ENCODE data around the gene ACO1. TPM values are rescaled to one million over a fixed set of nuclear protein-coding genes. Genes with fewer than 3 reads are reported as not detected.

The ACO1 gene
- total and polyA plus RNA-seq, 2 donors (not counting 3 experiments of a cell fraction or from before 2014, with no cell fraction given), result 51.6 to 54.1 TPM

DNA sequence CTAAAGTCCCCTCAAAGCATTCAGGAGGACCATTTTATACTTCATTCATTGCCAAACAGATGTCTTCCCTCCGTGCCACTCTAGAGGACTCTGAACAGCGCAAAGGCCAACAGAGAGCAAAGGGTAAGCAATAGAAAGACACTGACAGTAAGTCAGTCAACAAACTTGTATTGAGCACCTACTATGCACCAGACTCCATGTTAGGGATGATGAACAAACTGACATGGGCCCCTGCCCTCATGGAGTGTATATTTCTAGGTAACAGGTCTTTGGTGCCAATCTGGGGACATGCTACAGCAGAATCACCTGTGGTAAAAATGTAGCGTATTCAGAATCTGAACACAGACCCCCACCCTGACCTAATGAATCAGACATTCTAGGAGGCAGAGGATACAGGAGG lies 3.5 kb upstream of the ACO1 start:
- Histone ChIP-seq H3K4me3 (replicated peaks in 1 of 3; ENCODE audit: insufficient read depth in 1 of 3, low read depth in 1 of 3, low read length in 3 of 3) (no peak overlapping the region), H2AFZ (ENCODE audit: low read depth, low read length) (no peak overlapping the region), H3K27ac (ENCODE audit: insufficient read depth, low read depth, low read length) (no peak overlapping the region), H4K20me1 (replicated peaks; ENCODE audit: control insufficient read depth, extremely low read depth, insufficient read depth, low read length) (no peaks in the 10 kb centered on the region), H3K27me3 (ENCODE audit: control insufficient read depth in 2 of 2, insufficient read depth in 2 of 2, low read length in 2 of 2) (peaks cover 0 to 5% of the 10 kb centered on the region in 2 experiments), H3K36me3 (ENCODE audit: control insufficient read depth in 2 of 2, extremely low read depth in 1 of 2, insufficient read depth in 2 of 2, low read length in 2 of 2) (no peaks in the 10 kb centered on the region), H3K4me1 (ENCODE audit: control insufficient read depth, extremely low read depth, insufficient read depth, low read length) (peaks cover 20% of the 10 kb centered on the region), H3K9me3 (replicated peaks; ENCODE audit: control insufficient read depth, insufficient read depth, low read length) (no peaks in the 10 kb centered on the region), H3K9ac (replicated peaks; ENCODE audit: extremely low read depth, insufficient read depth, low read length) (no peak overlapping the region), H3K79me2 (ENCODE audit: control insufficient read depth, insufficient read depth, low read length) (peaks cover 7% of the 10 kb centered on the region), H3K4me2 (ENCODE audit: insufficient read depth, low read length) (no peak overlapping the region), H3K9me1 (replicated peaks; ENCODE audit: control insufficient read depth, extremely low read depth, insufficient read depth, low read length) (no peaks in the 10 kb centered on the region)
- CTCF ChIA-PET, result interaction anchor here (0.7 to 8.7 kb wide), 12 partner anchors 9 to 587 kb away, joined by 3 to 1384 read pairs (median 68); partner anchors contain the start of genes NDUFB6 and RIGI
- FAIRE-seq (no peak), DNase-seq (ENCODE audit: low read depth, low spot score) (no peak)
- no TSS peak for BruUV-seq (replicated peaks)
- no peak for TF ChIP-seq EZH2 (IDR thresholded peaks at IDR 0.05; ENCODE audit: borderline replicate concordance, low read depth, low read length, severe bottlenecking)
- no peak for TF ChIP-seq JUN (IDR thresholded peaks at IDR 0.05; ENCODE audit: borderline replicate concordance, insufficient read depth, insufficient read length, low read depth)
- TF ChIP-seq POLR2A (IDR thresholded peaks at IDR 0.05; ENCODE audit: low read depth, low read length), result no peak
- no peak for TF ChIP-seq FOS (IDR thresholded peaks at IDR 0.05; ENCODE audit: borderline replicate concordance, insufficient read depth, low read length)
- no peak for TF ChIP-seq GATA2 (IDR thresholded peaks at IDR 0.05; ENCODE audit: insufficient read depth, insufficient read length, low read depth, low read length)
- TF ChIP-seq, protein P1, sequence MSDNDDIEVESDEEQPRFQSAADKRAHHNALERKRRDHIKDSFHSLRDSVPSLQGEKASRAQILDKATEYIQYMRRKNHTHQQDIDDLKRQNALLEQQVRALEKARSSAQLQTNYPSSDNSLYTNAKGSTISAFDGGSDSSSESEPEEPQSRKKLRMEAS (IDR thresholded peaks at IDR 0.05; ENCODE audit: insufficient read depth, insufficient read length), result no peak
- no peak for TF ChIP-seq POLR2AphosphoS5 (IDR thresholded peaks at IDR 0.05; ENCODE audit: insufficient read depth, low read depth, low read length)
- TF ChIP-seq, protein P2, sequence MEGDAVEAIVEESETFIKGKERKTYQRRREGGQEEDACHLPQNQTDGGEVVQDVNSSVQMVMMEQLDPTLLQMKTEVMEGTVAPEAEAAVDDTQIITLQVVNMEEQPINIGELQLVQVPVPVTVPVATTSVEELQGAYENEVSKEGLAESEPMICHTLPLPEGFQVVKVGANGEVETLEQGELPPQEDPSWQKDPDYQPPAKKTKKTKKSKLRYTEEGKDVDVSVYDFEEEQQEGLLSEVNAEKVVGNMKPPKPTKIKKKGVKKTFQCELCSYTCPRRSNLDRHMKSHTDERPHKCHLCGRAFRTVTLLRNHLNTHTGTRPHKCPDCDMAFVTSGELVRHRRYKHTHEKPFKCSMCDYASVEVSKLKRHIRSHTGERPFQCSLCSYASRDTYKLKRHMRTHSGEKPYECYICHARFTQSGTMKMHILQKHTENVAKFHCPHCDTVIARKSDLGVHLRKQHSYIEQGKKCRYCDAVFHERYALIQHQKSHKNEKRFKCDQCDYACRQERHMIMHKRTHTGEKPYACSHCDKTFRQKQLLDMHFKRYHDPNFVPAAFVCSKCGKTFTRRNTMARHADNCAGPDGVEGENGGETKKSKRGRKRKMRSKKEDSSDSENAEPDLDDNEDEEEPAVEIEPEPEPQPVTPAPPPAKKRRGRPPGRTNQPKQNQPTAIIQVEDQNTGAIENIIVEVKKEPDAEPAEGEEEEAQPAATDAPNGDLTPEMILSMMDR (IDR thresholded peaks at IDR 0.05; ENCODE audit: extremely low read depth in 1 of 2, insufficient read depth in 1 of 2, low read depth in 1 of 2, low read length in 2 of 2), result no peak
- no peak for TF ChIP-seq MYC (IDR thresholded peaks at IDR 0.05; ENCODE audit: low read depth, low read length)
- dilution Hi-C loops (cut with MboI; ENCODE audit: extremely low pct_ligation_motif_present, low sequenced_read_pairs) (loop anchor here (25.0 kb wide), 1 partner anchor 181 kb away; the partner anchor contains the start of genes NDUFB6, SMIM27 and TOPORS), intact Hi-C loops (cut with micrococcal nuclease) (no loop called here)
- POLR2A ChIA-PET, result no interaction called here

All from endothelial cell of umbilical vein (primary cell).